ACC112 (cell line): ENCODE data around the gene SOS2.

Experiments used
- H2AFZ ChIP-seq: fragments of 200-600 bp; sonication (generic); one replicate; pipeline ENCODE4 v1.6.0; 2017; ENCODE audit warnings: antibody characterized with exemption, low read length; ENCODE audit not compliant: unreplicated experiment
- H3K27ac ChIP-seq: fragments of 200-600 bp; sonication (generic); 2 replicates; pipeline ENCODE4 v1.5.1; 2014; ENCODE audit warnings: low read depth, mild to moderate bottlenecking, antibody characterized with exemption, low read length, moderate library complexity
- H3K27me3 ChIP-seq: fragments of 200-600 bp; sonication (generic); 2 replicates; pipeline ENCODE4 v1.6.1; 2014; ENCODE audit warnings: mild to moderate bottlenecking, antibody characterized with exemption, low read length, moderate library complexity, mixed read lengths; ENCODE audit not compliant: insufficient read depth
- H3K36me3 ChIP-seq: fragments of 200-600 bp; sonication (generic); 2 replicates; pipeline ENCODE4 v1.6.1; 2016; ENCODE audit warnings: mild to moderate bottlenecking, antibody characterized with exemption, low read length, moderate library complexity, mixed read lengths; ENCODE audit not compliant: insufficient read depth
- H3K4me1 ChIP-seq: fragments of 200-600 bp; sonication (generic); one replicate; pipeline ENCODE4 v1.6.1; 2016; ENCODE audit warnings: low read length, mixed read lengths; ENCODE audit not compliant: insufficient read depth, unreplicated experiment, control insufficient read depth
- H3K4me3 ChIP-seq: fragments of 200-600 bp; sonication (generic); 2 replicates; pipeline ENCODE4 v1.5.1; 2014; ENCODE audit warnings: mild to moderate bottlenecking, low read depth, low read length
- H3K79me2 ChIP-seq: fragments of 200-600 bp; sonication (generic); one replicate; pipeline ENCODE4 v1.6.0; 2016; ENCODE audit warnings: low read length; ENCODE audit not compliant: control insufficient read depth, unreplicated experiment, insufficient read depth

The SOS2 gene

GRCh38 chr14:50100805-50101204 is 130.6 kb downstream of the SOS2 start:
- Histone ChIP-seq H3K27ac (no peak overlapping the region), H2AFZ (no peak overlapping the region), H3K4me1 (peaks cover 13% of the 10 kb centered on the region), H3K36me3 (no peaks in the 10 kb centered on the region), H3K79me2 (no peaks in the 10 kb centered on the region), H3K27me3 (no peaks in the 10 kb centered on the region), H3K4me3 (no peak overlapping the region)

- Histone ChIP-seq H3K27me3 (no peaks in the 10 kb centered on the region), H3K27ac (no peak overlapping the region)
These were observed 132.0 kb downstream of the SOS2 start for GRCh38 chr14:50099335-50099734.

GRCh38 chr14:50095895-50096294 is 135.5 kb downstream of the SOS2 start:
- no peaks in the 10 kb centered on the region for H3K27me3 ChIP-seq
- no peak overlapping the region for H3K4me3 ChIP-seq
- no peak overlapping the region for H2AFZ ChIP-seq
- H3K79me2 ChIP-seq, result no peaks in the 10 kb centered on the region
- no peaks in the 10 kb centered on the region for H3K4me1 ChIP-seq
- H3K27ac ChIP-seq, result no peak overlapping the region
- H3K36me3 ChIP-seq, result no peaks in the 10 kb centered on the region

More at GRCh38 chr14:50099335-50099734, 132.0 kb downstream of the SOS2 start:
- no peak overlapping the region for H3K4me3 ChIP-seq
- H3K4me1 ChIP-seq, result peaks cover 8% of the 10 kb centered on the region
- H3K79me2 ChIP-seq, result no peaks in the 10 kb centered on the region
- H3K36me3 ChIP-seq, result no peaks in the 10 kb centered on the region
- no peak overlapping the region for H2AFZ ChIP-seq

- Histone ChIP-seq H3K27me3 (no peaks in the 10 kb centered on the region), H2AFZ (no peak overlapping the region), H3K4me3 (no peak overlapping the region), H3K4me1 (no peaks in the 10 kb centered on the region), H3K79me2 (no peaks in the 10 kb centered on the region), H3K27ac (no peak overlapping the region), H3K36me3 (no peaks in the 10 kb centered on the region)
These were observed 137.2 kb downstream of the SOS2 start for GRCh38 chr14:50094056-50094755.

- Histone ChIP-seq H3K27me3 (no peaks in the 10 kb centered on the region), H3K36me3 (no peaks in the 10 kb centered on the region), H3K79me2 (no peaks in the 10 kb centered on the region), H3K4me3 (no peak overlapping the region), H3K4me1 (no peaks in the 10 kb centered on the region), H3K27ac (no peak overlapping the region), H2AFZ (no peak overlapping the region)
These were observed 137.9 kb downstream of the SOS2 start for GRCh38 chr14:50093496-50093895.

- Histone ChIP-seq H2AFZ (no peak overlapping the region), H3K4me1 (no peaks in the 10 kb centered on the region), H3K4me3 (no peak overlapping the region), H3K79me2 (no peaks in the 10 kb centered on the region), H3K27me3 (no peaks in the 10 kb centered on the region), H3K27ac (no peak overlapping the region), H3K36me3 (no peaks in the 10 kb centered on the region)
These were observed 139.3 kb downstream of the SOS2 start for GRCh38 chr14:50092006-50092555.

GRCh38 chr14:50091240-50091913 is 140.0 kb downstream of the SOS2 start:
- no peaks in the 10 kb centered on the region for H3K27me3 ChIP-seq
- H3K79me2 ChIP-seq, result no peaks in the 10 kb centered on the region
- no peaks in the 10 kb centered on the region for H3K36me3 ChIP-seq
- H3K4me3 ChIP-seq, result no peak overlapping the region
- peaks cover 1% of the 10 kb centered on the region for H3K4me1 ChIP-seq
- no peak overlapping the region for H3K27ac ChIP-seq
- H2AFZ ChIP-seq, result no peak overlapping the region

- Histone ChIP-seq H3K36me3 (no peaks in the 10 kb centered on the region), H3K27me3 (no peaks in the 10 kb centered on the region), H3K4me3 (no peak overlapping the region), H3K79me2 (no peaks in the 10 kb centered on the region), H3K27ac (no peak overlapping the region), H3K4me1 (peaks cover 12% of the 10 kb centered on the region), H2AFZ (no peak overlapping the region)
These were observed 142.2 kb downstream of the SOS2 start for GRCh38 chr14:50089208-50089607.

- Histone ChIP-seq H3K36me3 (no peaks in the 10 kb centered on the region), H3K4me1 (peaks cover 12% of the 10 kb centered on the region), H3K79me2 (no peaks in the 10 kb centered on the region), H3K27ac (no peak overlapping the region), H2AFZ (no peak overlapping the region), H3K27me3 (no peaks in the 10 kb centered on the region), H3K4me3 (no peak overlapping the region)
These were observed 142.6 kb downstream of the SOS2 start for GRCh38 chr14:50088731-50089130.

GRCh38 chr14:50088117-50088515 is 143.3 kb downstream of the SOS2 start:
- Histone ChIP-seq H3K36me3 (no peaks in the 10 kb centered on the region), H2AFZ (no peak overlapping the region), H3K4me1 (peaks cover 12% of the 10 kb centered on the region), H3K4me3 (no peak overlapping the region), H3K27me3 (no peaks in the 10 kb centered on the region), H3K79me2 (no peaks in the 10 kb centered on the region), H3K27ac (no peak overlapping the region)
